ES-I3 (cell line): ENCODE data around the gene PACSIN1.
A peak's percentile ranks its signal among the peaks of the same experiment; 100 is the strongest.

Source experiments
- H3K36me3 ChIP-seq: 2 replicates; pipeline ENCODE4 v1.6.1; 2013; ENCODE audit warnings: mild to moderate bottlenecking, low read length, control low read depth, moderate library complexity; ENCODE audit not compliant: insufficient read depth
- H3K4me1 ChIP-seq: 2 replicates; pipeline ENCODE4 v1.6.1; 2013; ENCODE audit warnings: mild to moderate bottlenecking, control low read depth, low read length; ENCODE audit not compliant: insufficient read depth
- H3K9ac ChIP-seq: 2 replicates; pipeline ENCODE4 v1.6.1; 2013; ENCODE audit warnings: low read depth, mild to moderate bottlenecking, low read length, moderate library complexity
- H3K9me3 ChIP-seq: 2 replicates; pipeline ENCODE4 v1.6.1; 2013; ENCODE audit warnings: mild to moderate bottlenecking, low read length, moderate library complexity; ENCODE audit not compliant: control insufficient read depth, insufficient read depth

The PACSIN1 gene

GRCh38 chr6:34465531-34466241, at the start of gene PACSIN1:
Gene PACSIN1, plus strand, starts transcription at chr6:34466076. Its CDS starts 60,230 bp downstream, at chr6:34526306.
- no peaks in the 10 kb centered on the region for H3K9me3 ChIP-seq
- peaks cover 9% of the 10 kb centered on the region for H3K4me1 ChIP-seq
- H3K9ac ChIP-seq: peak within 1 kb of the TSS; percentile 70
- H3K36me3 ChIP-seq: no peaks in the 10 kb centered on the region

GRCh38 chr6:34416877-34417371, 49.0 kb upstream of the PACSIN1 start:
- Histone ChIP-seq H3K9me3 (no peaks in the 10 kb centered on the region), H3K36me3 (peaks cover 32% of the 10 kb centered on the region), H3K4me1 (no peaks in the 10 kb centered on the region), H3K9ac (no peak overlapping the region)

GRCh38 chr6:34418367-34418766, 47.5 kb upstream of the PACSIN1 start:
- Histone ChIP-seq H3K9ac (no peak overlapping the region), H3K36me3 (peaks cover 47% of the 10 kb centered on the region), H3K9me3 (no peaks in the 10 kb centered on the region)

GRCh38 chr6:34423254-34423653, 42.6 kb upstream of the PACSIN1 start:
- no peak overlapping the region for H3K9ac ChIP-seq

More at GRCh38 chr6:34418367-34418766, 47.5 kb upstream of the PACSIN1 start:
- no peaks in the 10 kb centered on the region for H3K4me1 ChIP-seq

GRCh38 chr6:34424200-34425131, 41.4 kb upstream of the PACSIN1 start:
- H3K36me3 ChIP-seq: peaks cover 47% of the 10 kb centered on the region

More at GRCh38 chr6:34423254-34423653, 42.6 kb upstream of the PACSIN1 start:
- Histone ChIP-seq H3K36me3 (peaks cover 47% of the 10 kb centered on the region), H3K4me1 (0 out of 2 replicates have a peak, but pooled peaks cover 3% of the 10 kb centered on the region), H3K9me3 (no peaks in the 10 kb centered on the region)

GRCh38 chr6:34425132-34425497, 40.8 kb upstream of the PACSIN1 start:
- H3K9ac ChIP-seq: peak overlapping the region; percentile 85
- H3K9me3 ChIP-seq: no peaks in the 10 kb centered on the region
- H3K4me1 ChIP-seq: 0 out of 2 replicates have a peak, but pooled peaks cover 3% of the 10 kb centered on the region
- H3K36me3 ChIP-seq: peaks cover 42% of the 10 kb centered on the region

More at GRCh38 chr6:34424200-34425131, 41.4 kb upstream of the PACSIN1 start:
- Histone ChIP-seq H3K4me1 (0 out of 2 replicates have a peak, but pooled peaks cover 3% of the 10 kb centered on the region), H3K9ac (peak overlapping the region; percentile 85), H3K9me3 (no peaks in the 10 kb centered on the region)

GRCh38 chr6:34425498-34426410, 40.1 kb upstream of the PACSIN1 start, which contains the start of gene RPS10:
Gene RPS10, minus strand, starts transcription at chr6:34426069. Its CDS starts 848 bp downstream, at chr6:34425221.
- Histone ChIP-seq H3K9ac (peak within 1 kb of the TSS; percentile 85), H3K36me3 (peaks cover 40% of the 10 kb centered on the region), H3K4me1 (0 out of 2 replicates have a peak, but pooled peaks cover 3% of the 10 kb centered on the region), H3K9me3 (no peaks in the 10 kb centered on the region)

GRCh38 chr6:34435916-34436315, 30.0 kb upstream of the PACSIN1 start:
- no peaks in the 10 kb centered on the region for H3K4me1 ChIP-seq
- peaks cover 7% of the 10 kb centered on the region for H3K9me3 ChIP-seq
- no peak overlapping the region for H3K9ac ChIP-seq
- H3K36me3 ChIP-seq: no peaks in the 10 kb centered on the region

- H3K4me1 ChIP-seq: no peaks in the 10 kb centered on the region
- no peak overlapping the region for H3K9ac ChIP-seq
- H3K9me3 ChIP-seq: peaks cover 7% of the 10 kb centered on the region; the same call in 1 of the 2 replicates
- no peaks in the 10 kb centered on the region for H3K36me3 ChIP-seq
These were observed 28.9 kb upstream of the PACSIN1 start for GRCh38 chr6:34436803-34437643.

GRCh38 chr6:34437644-34437970, 28.3 kb upstream of the PACSIN1 start:
- Histone ChIP-seq H3K36me3 (no peaks in the 10 kb centered on the region), H3K9ac (no peak overlapping the region), H3K9me3 (peaks cover 7% of the 10 kb centered on the region; the same call in 1 of the 2 replicates), H3K4me1 (no peaks in the 10 kb centered on the region)

GRCh38 chr6:34438705-34439104, 27.2 kb upstream of the PACSIN1 start:
- Histone ChIP-seq H3K9ac (no peak overlapping the region), H3K36me3 (no peaks in the 10 kb centered on the region)

GRCh38 chr6:34439442-34439841, 26.4 kb upstream of the PACSIN1 start:
- Histone ChIP-seq H3K36me3 (no peaks in the 10 kb centered on the region), H3K9me3 (peaks cover 7% of the 10 kb centered on the region; the same call in 1 of the 2 replicates), H3K9ac (no peak overlapping the region), H3K4me1 (no peaks in the 10 kb centered on the region)

More at GRCh38 chr6:34438705-34439104, 27.2 kb upstream of the PACSIN1 start:
- H3K4me1 ChIP-seq: no peaks in the 10 kb centered on the region
- peaks cover 7% of the 10 kb centered on the region; the same call in 1 of the 2 replicates for H3K9me3 ChIP-seq

- Histone ChIP-seq H3K9me3 (peaks cover 7% of the 10 kb centered on the region; the same call in 1 of the 2 replicates), H3K9ac (no peak overlapping the region), H3K36me3 (no peaks in the 10 kb centered on the region), H3K4me1 (no peaks in the 10 kb centered on the region)
These were observed 24.4 kb upstream of the PACSIN1 start for GRCh38 chr6:34441526-34441925.
